B cell (primary cell): ENCODE data around the gene SPSB1. TPM values are rescaled to one million over a fixed set of nuclear protein-coding genes. Genes with fewer than 3 reads are reported as not detected.

Experiments used
- ATAC-seq: fragments of 200-7000 bp; cut with Tn5 transposase; one replicate; pipeline ENCODE4 v1.10.0; 2021; ENCODE audit warnings: low read depth, mild to moderate bottlenecking, moderate number of reproducible peaks, moderate library complexity
- CTCF ChIA-PET: fragments of 350-600 bp; sonication (Branson Sonifier 250); formaldehyde crosslinking; loops from one replicate; lab custom pipeline; 2021; ENCODE audit warnings: antibody characterized with exemption, inconsistent platforms; lab: Charles Lee
- POLR2A ChIA-PET: fragments of 350-600 bp; sonication (Branson Sonifier 250); formaldehyde crosslinking; loops from one replicate; lab custom pipeline; 2021; ENCODE audit warnings: antibody characterized with exemption; lab: Charles Lee
- DNase-seq: peaks from one replicate; pipeline ENCODE4 v3.0.0; 2013
- H2AFZ ChIP-seq: 2 replicates; pipeline ENCODE4 v1.6.1; 2012; ENCODE audit warnings: mild to moderate bottlenecking, low read depth, low read length; ENCODE audit not compliant: insufficient read depth, poor library complexity, severe bottlenecking
- H3K27ac ChIP-seq, 2 donors: 1 replicate in 1 of 2; 2 replicates in 1 of 2; pipeline ENCODE4 v1.5.1; 2012 to 2013; ENCODE audit warnings: low read length in 2 of 2, mild to moderate bottlenecking in 2 of 2, moderate library complexity in 1 of 2
- H3K27me3 ChIP-seq, 4 experiments: fragments of 200-600 bp in 1 of 4; sonication (generic) in 1 of 4; replicated peaks in 1 of 4; 1 replicate in 2 of 4; 2 replicates in 2 of 4; pipeline versions ENCODE4 v1.6.1 to v1.7.0; 2013 to 2016; ENCODE audit warnings: low read length in 3 of 4, mild to moderate bottlenecking in 2 of 4, mixed read lengths in 1 of 4, moderate library complexity in 1 of 4; ENCODE audit not compliant: insufficient read depth in 4 of 4, control insufficient read depth in 3 of 4; ENCODE audit errors: control extremely low read depth in 1 of 4
- H3K36me3 ChIP-seq, 2 experiments: replicated peaks in 1 of 2; 1 replicate in 1 of 2; 2 replicates in 1 of 2; pipeline versions ENCODE4 v1.6.1 to v1.7.1; 2013; ENCODE audit warnings: low read length in 1 of 2; ENCODE audit not compliant: insufficient read depth in 2 of 2, control insufficient read depth in 1 of 2; ENCODE audit errors: control extremely low read depth in 1 of 2, extremely low read depth in 1 of 2
- H3K4me1 ChIP-seq, 2 donors: fragments of 200-600 bp in 1 of 2; sonication (generic) in 1 of 2; 1 replicate in 1 of 2; 2 replicates in 1 of 2; pipeline versions ENCODE4 v1.5.1 to v1.6.1; 2013 to 2017; ENCODE audit warnings: low read length in 2 of 2; ENCODE audit not compliant: control insufficient read depth in 2 of 2, insufficient read depth in 2 of 2
- H3K4me2 ChIP-seq: replicated peaks from 2 replicates; pipeline ENCODE3; 2012; ENCODE audit warnings: mild to moderate bottlenecking, low read depth, low read length; ENCODE audit not compliant: poor library complexity, severe bottlenecking
- H3K4me3 ChIP-seq, 5 experiments: fragments of 200-600 bp in 1 of 5; sonication (generic) in 1 of 5; 1 replicate in 3 of 5; 2 replicates in 2 of 5; pipeline versions ENCODE4 v1.5.1 to v1.7.0; 2011 to 2016; ENCODE audit warnings: low read length in 4 of 5, mild to moderate bottlenecking in 4 of 5, low read depth in 2 of 5, control low read depth in 1 of 5, moderate library complexity in 1 of 5; ENCODE audit not compliant: insufficient read depth in 1 of 5; ENCODE audit errors: control extremely low read depth in 1 of 5, extremely low read depth in 1 of 5
- H3K79me2 ChIP-seq: fragments of 200-600 bp; sonication (generic); one replicate; pipeline ENCODE4 v1.6.0; 2016; ENCODE audit warnings: low read length; ENCODE audit not compliant: control insufficient read depth, insufficient read depth
- H3K9ac ChIP-seq: fragments of 200-600 bp; sonication (generic); 2 replicates; pipeline ENCODE4 v1.6.1; 2017; ENCODE audit warnings: mild to moderate bottlenecking, low read length, moderate library complexity
- H3K9me3 ChIP-seq, 3 donors: one replicate each; pipeline versions ENCODE4 v1.6.1 to v1.7.1; 2013; ENCODE audit warnings: low read length in 2 of 3; ENCODE audit not compliant: control insufficient read depth in 2 of 3, insufficient read depth in 1 of 3; ENCODE audit errors: control extremely low read depth in 1 of 3
- H4K20me1 ChIP-seq: 2 replicates; pipeline ENCODE4 v1.6.0; 2012; ENCODE audit warnings: mild to moderate bottlenecking, low read length; ENCODE audit not compliant: insufficient read depth, control insufficient read depth, poor library complexity, severe bottlenecking
- H3K27ac Mint-ChIP-seq: one replicate; pipeline ENCODE4 v1.8.0; 2021; ENCODE audit warnings: mixed read lengths
- H3K27me3 Mint-ChIP-seq: one replicate; pipeline ENCODE4 v1.8.0; 2021; ENCODE audit warnings: mixed read lengths
- H3K4me1 Mint-ChIP-seq: one replicate; pipeline ENCODE4 v1.8.0; 2021; ENCODE audit warnings: mixed read lengths
- H3K4me3 Mint-ChIP-seq: one replicate; pipeline ENCODE4 v1.8.0; 2021; ENCODE audit warnings: mixed read lengths
- H3K9me3 Mint-ChIP-seq: one replicate; pipeline ENCODE4 v1.8.0; 2022; ENCODE audit warnings: mixed read lengths; ENCODE audit not compliant: insufficient read depth
- CTCF ChIP-seq: fragments of 200-600 bp; IDR thresholded peaks from one replicate; pipeline ENCODE4 v1.8.0; 2022; ENCODE audit warnings: antibody characterized with exemption, mild to moderate bottlenecking
- EZH2 ChIP-seq: IDR thresholded peaks from 2 replicates; pipeline ENCODE4 v1.6.1; 2012; ENCODE audit warnings: borderline replicate concordance, low read depth, mild to moderate bottlenecking, moderate library complexity, low read length; ENCODE audit not compliant: insufficient read depth, poor library complexity, severe bottlenecking
- WGBS: methylation state at CpG from one replicate; pipeline ENCODE4 v1.1.5; 2013; ENCODE audit warnings: missing lambda C conversion rate; ENCODE audit not compliant: insufficient coverage; 5-methylcytosine and 5-hydroxymethylcytosine counted together
- intact Hi-C: fragments of 100-400 bp; cut with micrococcal nuclease; formaldehyde crosslinking; loops from one replicate; pipeline ENCODE4 v1.10.0; 2022
- polyA plus RNA-seq: library from polyadenylated mRNA; depleted of rRNA; stranded (reverse); fragments of >200 nt; gene quantifications from 2 replicates; pipeline ENCODE4 v1.2.3, GENCODE V29; 2012
- total RNA-seq, 2 donors: library from RNA; stranded (reverse); fragments of 120-200 nt in 1 of 2; gene quantifications; 1 replicate in 1 of 2; 2 replicates in 1 of 2; pipeline versions ENCODE4 v1.2.3 to v1.2.4, GENCODE V29; 2013 to 2022

SPSB1 gene
- total and polyA plus RNA-seq, 2 donors (not counting 1 experiment from before 2014, with no cell fraction given) = 1.7 to 9.4 TPM

DNA sequence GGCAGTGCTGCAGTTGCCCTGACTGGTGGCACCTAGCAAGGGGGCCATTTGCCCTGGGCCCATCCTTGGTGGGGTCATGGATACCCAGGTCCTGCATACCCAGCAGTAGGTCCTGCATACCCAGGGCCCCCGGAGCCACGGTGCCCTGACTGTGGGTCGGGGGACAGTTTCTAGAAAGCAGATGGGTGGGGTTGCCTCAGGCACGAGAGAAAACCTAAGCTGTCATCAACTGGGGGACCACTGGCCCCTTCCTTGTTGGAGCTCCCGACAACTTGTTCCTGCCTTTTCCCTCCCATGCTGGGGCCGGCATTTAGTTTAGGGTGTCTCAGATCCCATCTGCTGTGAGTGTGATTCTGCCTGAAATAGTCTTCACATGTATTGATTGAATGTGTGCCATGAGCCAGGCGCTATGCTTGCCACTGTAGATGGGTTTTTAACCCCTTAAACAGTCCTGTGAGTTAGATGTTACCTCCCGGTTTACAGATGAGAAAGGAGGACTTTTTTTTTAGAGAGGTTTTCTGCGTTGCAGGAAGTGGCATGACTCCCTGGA, 15.6 kb downstream of the SPSB1 start:
- H3K27me3 ChIP-seq = no peaks in the 10 kb centered on the region
- ATAC-seq (no peak), DNase-seq (no peak)
- no peak overlapping the region for H3K4me3 ChIP-seq
- no peak overlapping the region for H3K27ac ChIP-seq
- WGBS = 93% methylated on average over 7 of the region's 9 CpGs
- peaks cover under 1 to 10% of the 10 kb centered on the region in 2 donors for H3K4me1 ChIP-seq
- no peaks in the 10 kb centered on the region for H3K27me3 Mint-ChIP-seq
- no peaks in the 10 kb centered on the region for H4K20me1 ChIP-seq
- peaks cover 70% of the 10 kb centered on the region for H3K79me2 ChIP-seq
- H3K27ac Mint-ChIP-seq = no peak overlapping the region
- no peak overlapping the region for H2AFZ ChIP-seq
- H3K4me3 Mint-ChIP-seq = no peak overlapping the region
- H3K4me2 ChIP-seq = no peak overlapping the region
- peaks cover 23% of the 10 kb centered on the region for H3K4me1 Mint-ChIP-seq
- H3K9me3 Mint-ChIP-seq = no peaks in the 10 kb centered on the region
- no peak overlapping the region for H3K9ac ChIP-seq
- intact Hi-C loops = no loop called here
- no peaks in the 10 kb centered on the region for H3K36me3 ChIP-seq
- CTCF ChIA-PET = no interaction called here
- TF ChIP-seq EZH2 = no peak
- no peak for TF ChIP-seq CTCF
- H3K9me3 ChIP-seq = no peaks in the 10 kb centered on the region
- POLR2A ChIA-PET = no interaction called here

DNA sequence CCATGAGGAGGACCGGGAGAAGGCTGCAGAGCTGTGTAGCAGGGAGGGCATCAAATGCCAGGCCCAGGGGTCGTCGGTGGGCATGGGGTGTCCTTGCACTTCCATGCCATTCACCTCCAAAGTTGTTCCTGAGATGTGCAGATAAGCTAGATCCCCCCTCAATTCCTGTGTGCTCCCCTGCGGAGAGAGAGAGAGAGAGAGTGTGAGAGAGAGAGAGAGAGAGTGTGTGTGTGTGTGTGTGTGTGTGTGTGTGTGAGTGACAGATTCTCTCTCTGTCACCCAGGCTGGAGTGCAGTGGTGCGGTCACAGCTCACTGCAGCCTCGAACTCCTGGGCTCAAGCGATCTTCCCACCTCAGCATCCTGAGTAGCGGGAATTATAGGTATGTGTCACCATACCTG, 16.4 kb downstream of the SPSB1 start:
- Histone ChIP-seq H3K9ac (no peak overlapping the region), H3K4me1 (peaks cover 0 to 10% of the 10 kb centered on the region in 2 donors), H3K79me2 (peaks cover 62% of the 10 kb centered on the region), H3K4me3 (no peak overlapping the region), H3K36me3 (no peaks in the 10 kb centered on the region), H3K9me3 (no peaks in the 10 kb centered on the region), H3K27me3 (no peaks in the 10 kb centered on the region), H3K4me2 (no peak overlapping the region), H3K27ac (no peak overlapping the region), H4K20me1 (no peaks in the 10 kb centered on the region), H2AFZ (no peak overlapping the region)
- ChIA-PET POLR2A (no interaction called here), CTCF (interaction anchor here (0.5 kb wide), 1 partner anchor 9 kb away, joined by 3 read pairs; no protein-coding TSS in a partner anchor)
- TF ChIP-seq CTCF = no peak
- H3K4me1 Mint-ChIP-seq = peaks cover 21% of the 10 kb centered on the region
- WGBS = no CpG with 5 or more reads among the region's 8 CpGs
- no peaks in the 10 kb centered on the region for H3K27me3 Mint-ChIP-seq
- no peak for DNase-seq
- intact Hi-C loops = no loop called here
- no peak for ATAC-seq
- H3K9me3 Mint-ChIP-seq = no peaks in the 10 kb centered on the region
- no peak overlapping the region for H3K4me3 Mint-ChIP-seq
- no peak overlapping the region for H3K27ac Mint-ChIP-seq
